Neural crest cell (in vitro differentiated cells): ENCODE results near the gene MPIG6B. TPM values are rescaled to one million over a fixed set of nuclear protein-coding genes. Genes with fewer than 3 reads are reported as not detected.

Experiments
- DNase-seq: peaks from one replicate; pipeline ENCODE4 v3.0.0; 2021; ENCODE audit warnings: low read depth, mixed read lengths, low spot score
- H3K27ac Mint-ChIP-seq: one replicate; pipeline ENCODE4 v1.8.0; 2021; ENCODE audit warnings: mild to moderate bottlenecking, mixed read lengths; ENCODE audit not compliant: unreplicated experiment
- H3K27me3 Mint-ChIP-seq: 2 replicates; pipeline ENCODE4 v1.8.0; 2021; ENCODE audit warnings: low read depth, mild to moderate bottlenecking, mixed read lengths
- H3K36me3 Mint-ChIP-seq: 2 replicates; pipeline ENCODE4 v1.8.0; 2021; ENCODE audit warnings: low read depth, mild to moderate bottlenecking, mixed read lengths
- H3K4me1 Mint-ChIP-seq: 2 replicates; pipeline ENCODE4 v1.8.0; 2021; ENCODE audit warnings: mixed read lengths
- H3K4me3 Mint-ChIP-seq: one replicate; pipeline ENCODE4 v1.8.0; 2021; ENCODE audit warnings: mild to moderate bottlenecking, mixed read lengths
- H3K9me3 Mint-ChIP-seq: 2 replicates; pipeline ENCODE4 v1.8.0; 2021; ENCODE audit warnings: mixed read lengths
- CTCF ChIP-seq: fragments of 200-600 bp; sonication (generic); conservative IDR thresholded peaks from 2 replicates; pipeline ENCODE4 v1.5.0; 2021; ENCODE audit warnings: antibody characterized with exemption, mild to moderate bottlenecking
- total RNA-seq: library from RNA; stranded (reverse); gene quantifications from 2 replicates; pipeline ENCODE4 v1.2.1, GENCODE V29; 2021

MPIG6B gene
- total RNA-seq, 1 donor from 2014 or later: not detected

DNA sequence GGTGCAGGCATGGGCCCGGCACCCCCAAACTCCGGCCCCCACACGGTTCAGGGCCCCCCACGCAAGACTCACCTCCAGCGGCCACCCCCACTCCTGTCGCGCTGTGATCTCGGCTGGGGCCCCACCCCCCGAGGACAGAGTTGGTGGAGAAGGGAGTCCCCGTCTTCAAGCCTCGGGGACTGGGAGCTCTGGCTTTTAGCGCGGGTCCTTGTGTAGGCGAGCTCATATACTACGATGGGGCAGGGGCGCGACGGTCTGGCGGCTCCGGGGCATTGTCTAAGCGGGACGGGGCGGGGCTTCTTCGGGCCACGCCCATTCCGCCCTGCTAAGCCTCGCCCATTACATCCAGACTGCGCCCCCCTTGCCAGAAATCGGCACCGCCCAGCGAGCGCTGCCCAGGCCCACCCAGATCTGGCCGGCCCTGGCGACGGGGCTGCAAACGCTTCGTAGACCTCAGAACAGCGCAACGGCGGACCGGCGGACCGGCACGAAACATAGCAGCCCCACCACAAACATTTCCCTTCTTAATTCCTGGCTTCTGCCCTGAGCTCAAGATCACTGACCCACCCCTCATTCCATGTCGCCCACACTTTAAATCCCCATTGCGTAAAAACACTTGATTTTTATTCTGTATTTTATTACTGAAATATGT lies 6.9 kb downstream of the MPIG6B start:
- H3K27me3 Mint-ChIP-seq: peaks cover 4% of the 10 kb centered on the region
- H3K36me3 Mint-ChIP-seq: peaks cover 42% of the 10 kb centered on the region
- peak overlapping the region; percentile 98 for H3K4me3 Mint-ChIP-seq
- H3K27ac Mint-ChIP-seq: peak overlapping the region; percentile 95
- DNase-seq: peak; percentile 94
- TF ChIP-seq CTCF: no peak
- no peaks in the 10 kb centered on the region for H3K9me3 Mint-ChIP-seq
- H3K4me1 Mint-ChIP-seq: peaks cover 52% of the 10 kb centered on the region

- peaks cover 40% of the 10 kb centered on the region for H3K36me3 Mint-ChIP-seq
- no peaks in the 10 kb centered on the region for H3K9me3 Mint-ChIP-seq
- no peak for TF ChIP-seq CTCF
- H3K27me3 Mint-ChIP-seq: peaks cover 4% of the 10 kb centered on the region
- H3K4me1 Mint-ChIP-seq: peaks cover 57% of the 10 kb centered on the region
- peak overlapping the region; percentile 95 for H3K27ac Mint-ChIP-seq
- peak overlapping the region; percentile 98 for H3K4me3 Mint-ChIP-seq
- no peak for DNase-seq
These were observed 7.5 kb downstream of the MPIG6B start for GRCh38 chr6:31730631-31731086.

DNA sequence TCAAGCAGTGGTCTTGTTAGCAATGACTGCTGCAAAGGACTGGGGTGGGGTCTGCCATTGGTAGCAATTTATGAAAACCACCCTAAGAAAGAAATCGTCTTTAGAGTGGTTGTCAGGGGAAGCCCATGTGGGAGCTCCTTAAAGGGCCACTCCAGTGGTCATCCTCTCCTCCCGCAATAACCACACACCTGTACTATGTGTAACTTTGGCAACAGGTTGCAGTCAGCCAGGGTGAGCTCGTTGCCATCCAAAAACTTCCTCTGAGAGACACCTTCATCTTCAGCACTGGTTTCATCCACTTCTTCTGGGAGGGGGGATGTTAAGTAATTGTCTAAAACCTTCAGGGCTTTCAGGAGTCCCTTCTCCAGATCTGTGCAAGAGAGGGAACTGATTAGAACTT lies 8.9 kb downstream of the MPIG6B start:
- no peak overlapping the region for H3K27ac Mint-ChIP-seq
- peaks cover 4% of the 10 kb centered on the region for H3K27me3 Mint-ChIP-seq

DNA sequence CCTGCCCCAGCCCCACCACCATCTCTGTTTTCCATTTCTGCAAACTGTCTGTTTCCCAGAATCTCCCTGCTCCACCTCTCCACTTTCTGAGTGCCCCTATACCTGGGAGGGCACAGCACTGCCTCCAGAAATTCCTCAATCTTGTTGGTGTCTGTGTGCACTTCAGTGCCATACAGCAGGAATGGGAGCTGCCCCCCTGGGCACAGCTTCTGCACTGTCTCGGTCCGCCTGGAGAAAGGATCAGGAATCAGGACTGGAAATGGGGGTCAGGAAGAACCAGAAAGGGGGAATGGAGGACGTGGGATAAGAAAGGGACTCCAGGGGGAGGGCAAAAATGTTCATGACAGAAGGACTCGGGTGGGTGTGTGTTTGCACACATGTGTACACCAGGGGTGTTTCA lies 10.6 kb downstream of the MPIG6B start:
- H3K9me3 Mint-ChIP-seq: no peaks in the 10 kb centered on the region
- no peak for TF ChIP-seq CTCF
- peak overlapping the region; percentile 43 for H3K27ac Mint-ChIP-seq
- peaks cover 21% of the 10 kb centered on the region for H3K36me3 Mint-ChIP-seq
- H3K4me3 Mint-ChIP-seq: peak overlapping the region; percentile 93
- peaks cover 4% of the 10 kb centered on the region for H3K27me3 Mint-ChIP-seq
- H3K4me1 Mint-ChIP-seq: peaks cover 75% of the 10 kb centered on the region
- no peak for DNase-seq

More for the DNA sequence above, 8.9 kb downstream of the MPIG6B start:
- peak overlapping the region; percentile 98 for H3K4me3 Mint-ChIP-seq
- peaks cover 27% of the 10 kb centered on the region for H3K36me3 Mint-ChIP-seq
- DNase-seq: no peak
- H3K4me1 Mint-ChIP-seq: peaks cover 62% of the 10 kb centered on the region
- no peak for TF ChIP-seq CTCF
- H3K9me3 Mint-ChIP-seq: no peaks in the 10 kb centered on the region

GRCh38 chr6:31734247-31734820 lies 11.2 kb downstream of the MPIG6B start:
- H3K36me3 Mint-ChIP-seq: peaks cover 19% of the 10 kb centered on the region
- no peak for DNase-seq
- H3K27ac Mint-ChIP-seq: peak overlapping the region; percentile 93
- peaks cover 75% of the 10 kb centered on the region for H3K4me1 Mint-ChIP-seq
- H3K27me3 Mint-ChIP-seq: peaks cover 2% of the 10 kb centered on the region
- H3K4me3 Mint-ChIP-seq: peak overlapping the region; percentile 93
- no peak for TF ChIP-seq CTCF
- H3K9me3 Mint-ChIP-seq: no peaks in the 10 kb centered on the region
